Glomerular visceral epithelial cell (primary cell): ENCODE results near the gene MS4A7.

Experiments
- DNase-seq: peaks from one replicate; pipeline ENCODE4 v3.0.0-alpha.2; 2016; ENCODE audit errors: extremely low spot score

The MS4A7 gene

DNA sequence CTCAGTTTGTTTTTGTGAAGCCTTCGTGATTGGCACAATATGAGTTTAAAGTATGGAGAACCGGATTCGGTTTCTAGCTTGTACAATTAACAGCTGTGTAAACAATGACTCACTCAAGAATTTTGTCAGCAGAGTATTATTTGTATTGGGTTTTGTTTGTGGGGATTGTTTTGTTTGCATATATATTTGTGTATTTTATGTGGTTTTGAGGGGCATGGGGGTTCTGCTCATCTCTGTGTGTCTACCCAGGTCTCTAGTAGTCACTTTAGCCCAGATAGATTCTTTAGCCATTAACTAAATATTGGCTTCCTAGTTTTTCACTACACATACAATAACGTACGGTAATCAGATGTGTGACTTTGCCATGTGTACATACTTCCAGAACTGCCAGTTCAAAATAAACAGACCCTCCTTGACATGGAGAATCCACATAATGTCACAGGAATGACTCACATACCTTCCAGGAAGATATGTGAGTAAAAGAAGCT is 7.5 kb upstream of the MS4A7 start:
- DNase-seq: no peak

DNA sequence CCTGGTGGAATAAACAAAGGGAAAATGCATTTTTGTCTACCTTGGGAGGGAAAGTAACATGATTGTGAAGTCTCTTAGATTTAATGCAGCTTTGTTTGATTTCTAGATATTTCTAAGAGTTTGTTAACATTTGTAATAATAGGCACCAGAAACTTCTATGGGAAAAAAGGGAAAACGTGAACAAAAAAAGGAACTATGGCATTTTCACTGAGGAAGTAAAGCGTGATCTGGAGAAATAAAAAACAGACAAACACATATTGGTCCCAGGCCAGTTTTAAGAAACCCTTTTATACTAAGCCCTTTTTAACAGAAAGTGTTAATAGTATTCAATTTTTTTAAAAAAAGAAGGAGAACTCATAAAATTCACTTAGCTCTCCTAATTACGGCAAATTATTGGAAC is 6.9 kb upstream of the MS4A7 start:
- no peak for DNase-seq

DNA sequence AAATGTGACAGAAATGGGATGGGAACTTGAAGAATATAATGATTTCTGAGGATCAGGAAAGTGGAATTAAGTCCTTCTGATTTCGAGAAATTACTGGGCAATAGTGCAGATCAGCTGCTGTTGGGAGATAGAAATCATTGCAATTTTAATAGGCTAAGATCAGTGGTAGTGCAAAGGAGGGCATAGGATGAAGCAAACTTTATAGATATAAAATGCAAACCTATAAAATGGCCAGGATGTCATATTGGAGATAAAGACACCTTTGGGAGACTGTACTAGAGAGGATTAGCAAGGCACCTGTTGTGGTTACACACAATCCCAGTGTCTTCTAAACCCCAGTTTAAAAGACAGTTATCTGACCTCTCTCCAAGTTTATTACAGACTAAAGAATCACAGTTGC is 6.5 kb upstream of the MS4A7 start:
- DNase-seq: no peak

DNA sequence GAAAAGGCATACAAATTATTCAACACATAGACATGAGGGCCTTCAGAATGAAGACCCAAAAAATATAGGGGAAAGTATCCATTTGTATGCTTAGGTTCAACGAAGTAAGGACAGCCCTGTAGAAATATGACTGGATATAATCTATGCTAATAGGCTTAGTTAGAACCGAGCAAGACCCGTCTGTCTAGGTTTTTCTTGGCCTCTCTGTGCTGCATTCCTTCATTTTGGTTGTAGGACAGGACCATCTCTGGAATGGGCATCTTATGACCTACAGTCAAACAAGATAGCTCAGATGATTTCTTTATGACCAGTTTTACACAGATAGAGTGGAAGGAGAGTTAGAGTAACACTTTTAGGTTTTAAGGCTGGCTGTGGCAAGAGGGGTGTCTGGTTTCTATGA is 5.6 kb upstream of the MS4A7 start:
- no peak for DNase-seq

DNA sequence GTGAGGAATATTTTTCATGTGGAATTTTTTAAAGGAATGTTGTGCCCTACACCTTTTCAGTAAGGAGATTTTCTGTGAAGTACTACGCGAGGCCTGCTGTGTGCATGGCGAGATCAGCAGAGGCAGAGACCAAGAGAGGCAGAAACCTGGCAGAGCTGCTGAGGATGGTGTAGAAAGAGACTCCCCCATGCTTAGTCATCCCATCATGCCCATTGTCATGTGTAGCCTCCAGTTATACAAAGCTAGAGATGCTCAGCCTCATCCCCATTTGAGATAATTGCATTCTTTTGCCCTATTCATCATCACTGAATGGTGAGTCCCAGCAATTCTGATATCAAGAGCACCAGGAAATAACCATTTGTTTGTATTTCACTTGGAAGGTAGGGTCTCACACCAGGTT is 3.0 kb upstream of the MS4A7 start:
- no peak for DNase-seq

DNA sequence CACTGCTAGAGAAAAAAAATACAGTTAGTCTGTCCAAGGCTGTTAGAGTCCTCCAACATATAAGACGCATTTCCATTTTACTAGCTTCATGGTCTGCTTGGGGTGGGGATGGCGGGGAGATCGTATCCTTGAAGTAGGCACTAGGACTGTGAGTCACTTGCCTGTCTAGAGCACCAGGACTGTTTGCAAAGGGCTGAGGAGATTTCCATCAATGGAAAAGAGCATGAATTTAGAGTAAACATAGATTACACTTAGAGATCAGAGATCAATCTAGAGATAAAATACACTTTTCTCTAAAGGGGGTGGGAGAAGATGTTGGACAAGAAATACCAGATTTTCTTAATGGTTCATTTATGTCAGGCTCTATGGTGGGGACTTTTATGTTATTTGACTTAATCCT is 1.7 kb upstream of the MS4A7 start:
- DNase-seq: no peak

DNA sequence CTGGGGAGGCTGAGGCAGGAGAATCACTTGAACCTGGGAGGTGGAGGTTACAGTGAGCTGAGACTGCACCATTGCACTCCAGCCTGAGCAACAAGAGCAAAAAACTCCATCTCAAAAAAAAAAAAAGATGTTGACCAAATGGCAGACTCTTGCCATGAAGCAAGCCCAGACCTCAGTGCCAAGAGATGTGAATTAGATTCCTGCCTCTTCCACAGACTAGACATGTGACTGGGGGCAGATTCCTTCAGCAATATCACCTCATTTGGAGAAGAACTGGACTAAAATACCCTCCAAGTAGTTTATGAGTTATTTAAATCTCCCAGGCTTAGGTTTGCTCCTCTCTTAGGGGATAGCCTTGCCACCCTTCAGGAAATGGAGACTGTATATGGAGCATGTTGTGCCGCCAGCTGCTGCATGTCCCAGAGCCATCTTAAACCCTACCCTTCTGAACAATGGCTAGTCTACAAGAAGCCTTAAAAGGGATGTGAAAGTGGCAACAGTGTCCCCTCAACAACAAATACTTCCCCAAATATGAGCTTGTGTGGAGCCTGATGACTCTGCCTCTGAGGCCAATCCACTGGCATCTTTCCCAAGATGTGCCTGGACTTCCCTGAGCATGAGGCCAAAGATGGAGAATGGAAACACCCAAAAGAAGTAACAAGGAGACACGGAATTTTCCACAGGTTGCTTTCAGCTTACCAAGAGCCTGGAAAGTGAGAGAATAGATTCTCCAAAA is 763 bp upstream of the MS4A7 start:
- no peak for DNase-seq

DNA sequence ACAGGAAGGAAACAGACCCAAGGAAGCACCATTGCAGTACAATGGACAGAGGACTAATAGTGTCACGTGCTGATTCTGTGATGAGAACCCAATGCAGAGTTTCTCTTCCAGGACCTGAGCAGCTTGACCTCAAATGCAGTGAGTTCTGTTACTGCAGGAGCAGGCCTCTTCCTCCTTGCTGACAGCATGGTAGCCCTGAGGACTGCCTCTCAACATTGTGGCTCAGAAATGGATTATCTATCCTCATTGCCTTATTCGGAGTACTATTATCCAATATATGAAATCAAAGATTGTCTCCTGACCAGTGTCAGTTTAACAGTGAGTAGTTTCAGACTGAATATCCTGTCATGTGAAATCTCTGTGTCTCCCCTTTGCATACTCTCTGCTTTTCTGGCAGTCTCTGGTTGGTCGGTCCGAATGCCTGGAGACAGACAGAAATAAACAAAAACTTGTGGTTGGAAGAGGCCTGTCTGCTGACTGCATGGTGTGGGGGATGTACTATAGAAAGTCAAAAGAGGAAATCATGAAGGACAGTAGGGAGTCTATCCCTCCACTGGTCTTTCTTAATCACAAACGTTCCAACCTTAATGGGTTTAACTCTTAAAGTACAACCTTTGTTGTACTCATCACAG is 11.1 kb downstream of the MS4A7 start:
- DNase-seq: no peak

DNA sequence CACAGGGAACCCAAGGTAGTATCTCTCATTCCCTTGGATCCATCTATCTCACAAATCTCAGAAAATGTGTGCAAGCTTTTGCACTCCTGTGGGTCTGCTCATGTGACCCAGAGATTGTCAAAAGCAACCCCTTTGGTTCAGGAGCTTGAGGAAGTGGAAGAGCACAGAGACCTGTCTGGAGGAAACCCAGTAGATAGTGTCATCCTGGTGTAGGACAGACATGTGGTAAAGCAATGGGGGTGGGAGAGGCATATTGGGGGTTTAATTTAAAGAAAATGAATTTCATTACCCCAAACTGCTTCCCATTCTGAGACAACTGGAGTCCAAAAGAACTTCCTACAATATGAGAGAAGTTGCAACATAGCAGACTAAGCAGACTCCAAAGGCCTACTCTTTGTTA is 12.1 kb downstream of the MS4A7 start:
- DNase-seq: no peak

DNA sequence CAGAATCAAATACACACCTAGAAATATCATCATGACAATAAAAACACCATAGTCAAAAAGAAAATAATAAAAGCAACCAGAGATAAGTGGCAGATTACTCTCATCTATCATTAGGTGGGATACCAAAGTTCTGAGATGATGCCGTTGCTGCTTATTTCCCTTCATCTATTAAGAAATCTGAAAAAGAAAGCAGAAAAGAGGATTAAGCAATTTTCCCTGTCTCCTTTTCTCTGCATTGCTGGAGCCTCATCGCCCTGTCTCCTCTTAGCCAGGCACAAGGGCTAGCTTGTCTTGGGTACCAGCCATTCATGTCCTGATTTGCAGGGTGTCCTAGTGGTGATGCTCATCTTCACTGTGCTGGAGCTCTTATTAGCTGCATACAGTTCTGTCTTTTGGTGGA is 14.0 kb downstream of the MS4A7 start:
- DNase-seq: no peak

DNA sequence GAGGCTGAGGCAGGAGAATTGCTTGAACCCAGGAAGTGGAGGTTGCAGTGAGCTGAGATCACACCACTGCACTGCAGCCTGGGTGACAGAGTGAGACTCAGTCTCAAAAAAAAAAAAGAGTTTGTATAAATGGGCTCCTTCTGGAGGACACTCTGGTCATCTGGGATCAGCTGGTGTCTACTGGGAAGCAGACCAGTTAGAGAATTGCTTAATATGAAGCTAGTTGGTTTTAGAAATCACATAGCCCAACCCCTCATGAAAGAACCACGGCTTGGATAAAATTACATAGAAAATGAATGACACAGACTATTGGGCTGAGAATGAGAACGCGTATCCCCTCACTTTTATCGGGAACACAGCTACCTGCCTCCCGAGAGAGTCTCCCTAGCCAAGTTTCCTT is 14.7 kb downstream of the MS4A7 start:
- no peak for DNase-seq

DNA sequence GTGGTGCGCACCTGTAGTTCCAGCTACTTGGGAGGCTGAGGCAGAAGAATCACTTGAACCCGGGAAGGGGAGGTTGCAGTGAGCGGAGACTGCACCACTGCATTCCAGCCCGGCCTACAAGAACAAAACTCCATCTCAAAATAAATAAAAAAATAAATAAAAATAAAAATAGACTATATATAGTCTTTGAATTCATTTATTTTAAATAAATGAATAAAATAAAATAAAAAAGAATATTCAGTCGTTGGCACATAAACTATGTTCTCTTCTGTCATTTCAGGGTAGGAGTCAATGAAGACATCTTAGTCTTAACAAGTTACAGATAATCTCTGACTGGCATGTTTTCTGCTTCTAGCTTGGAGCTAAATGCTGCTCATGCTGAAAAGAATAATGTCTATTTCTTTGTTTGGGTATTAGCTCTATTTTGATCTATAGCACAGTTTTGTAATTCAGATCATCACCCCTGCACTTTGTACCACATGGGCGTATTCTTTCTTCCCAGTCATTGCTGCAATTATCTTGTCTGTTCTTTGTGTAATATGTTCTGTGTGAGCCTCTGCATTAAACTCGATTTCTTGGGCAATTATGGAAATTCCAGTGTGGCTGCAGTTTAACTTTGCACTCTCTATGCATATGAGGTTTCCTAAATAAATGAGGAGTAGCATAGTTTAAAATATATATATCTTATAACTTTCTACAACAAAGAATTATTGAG is 16.5 kb downstream of the MS4A7 start:
- DNase-seq: no peak

DNA sequence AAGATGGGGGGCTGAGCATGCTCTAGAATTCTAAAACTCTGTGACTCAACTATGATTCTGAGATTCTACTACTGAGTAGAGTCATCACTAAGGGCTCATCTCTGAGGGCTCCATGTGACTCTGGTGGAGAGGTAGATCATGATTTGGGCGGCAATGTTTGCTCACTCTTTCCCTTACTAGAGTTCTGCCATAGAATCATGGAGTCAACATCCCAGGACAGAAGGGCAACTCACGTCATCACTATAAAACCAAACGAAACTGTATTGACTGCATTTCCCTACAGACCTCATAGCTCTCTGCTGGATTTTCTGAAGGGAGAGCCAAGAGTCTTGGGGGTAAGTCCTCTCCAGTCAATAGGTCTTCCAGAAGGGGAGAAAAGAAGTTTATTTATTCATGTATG is 18.1 kb downstream of the MS4A7 start, which contains the start of gene MS4A14:
Gene MS4A14, plus strand, starts transcription at position 78 of the 400 bp plus-strand sequence. Its CDS starts 120 bp downstream, at position 198.
- DNase-seq: no peak

DNA sequence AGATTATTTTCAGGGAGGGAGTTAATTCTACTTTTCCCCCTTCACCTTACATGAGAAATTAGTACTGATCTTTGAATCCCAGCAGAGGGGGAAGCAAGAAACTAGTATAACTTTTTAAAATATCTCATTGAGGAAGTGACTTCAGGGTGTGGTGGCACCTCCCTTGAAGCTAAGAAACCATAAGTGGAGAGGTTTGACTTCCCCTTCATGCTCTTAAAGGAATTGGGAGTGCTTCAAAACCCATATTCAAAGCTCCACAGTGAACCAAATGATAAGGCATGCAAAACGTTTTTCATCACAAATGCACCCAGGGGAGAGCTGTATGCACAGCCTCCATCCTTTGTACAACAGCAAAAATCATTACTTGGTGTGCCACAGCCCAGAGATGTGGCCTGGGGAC is 18.5 kb downstream of the MS4A7 start:
- DNase-seq: no peak

DNA sequence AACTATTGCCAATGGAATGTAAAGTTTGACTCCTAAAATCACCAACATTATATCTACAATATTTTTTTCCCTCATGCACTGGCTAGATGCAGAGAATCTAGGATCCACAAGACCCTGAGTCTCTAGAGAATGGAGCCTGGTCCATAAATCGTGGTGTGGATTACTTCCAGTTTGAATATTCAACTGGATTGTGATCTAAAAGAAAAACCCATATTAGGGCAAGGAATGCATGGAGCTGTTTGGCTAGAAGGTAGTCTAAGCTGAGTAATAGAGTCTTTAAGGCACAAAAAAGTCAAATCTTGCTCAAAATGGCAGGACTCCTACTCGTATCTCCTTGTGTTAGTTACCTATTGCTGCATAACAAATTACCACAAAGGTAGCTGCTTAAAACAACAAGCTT is 41.7 kb downstream of the MS4A7 start:
- no peak for DNase-seq

DNA sequence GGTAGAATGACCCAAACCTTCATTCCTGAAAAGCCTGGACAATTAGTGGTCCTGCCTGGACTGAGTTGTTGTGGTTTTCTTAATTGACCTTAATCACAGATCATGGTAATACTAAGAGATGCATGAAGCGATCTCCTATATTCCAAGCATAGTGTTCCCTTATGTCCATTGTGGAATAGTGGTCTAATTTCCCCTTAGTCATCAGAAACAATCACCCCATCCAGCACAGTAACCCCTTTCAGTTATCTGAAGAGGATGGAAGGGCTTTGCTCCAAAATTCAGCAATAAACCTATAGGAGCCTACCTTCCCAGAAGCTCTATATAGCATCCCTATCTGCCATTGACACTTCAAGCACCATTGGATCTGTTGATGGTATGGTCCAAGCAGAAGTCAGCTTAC is 44.3 kb downstream of the MS4A7 start:
- no peak for DNase-seq

DNA sequence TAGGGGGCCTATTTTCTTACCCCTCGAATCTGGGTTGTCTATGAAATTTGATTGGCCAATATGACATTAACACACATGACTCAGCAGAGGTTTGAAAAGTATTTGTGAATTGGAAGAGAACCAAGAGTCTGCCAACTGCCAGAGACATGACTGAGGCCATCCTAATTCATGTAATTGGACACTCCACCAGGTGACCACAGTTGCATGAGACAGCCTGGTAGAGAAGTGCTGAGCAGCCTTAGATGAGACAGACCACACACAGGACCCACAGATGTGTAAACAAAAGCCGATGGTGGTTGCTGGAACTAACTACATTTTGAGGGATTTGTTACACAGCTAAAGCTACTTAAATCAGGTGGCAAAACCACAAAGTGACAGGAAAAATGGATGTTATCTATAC is 50.2 kb downstream of the MS4A7 start:
- DNase-seq: peak; percentile 16

DNA sequence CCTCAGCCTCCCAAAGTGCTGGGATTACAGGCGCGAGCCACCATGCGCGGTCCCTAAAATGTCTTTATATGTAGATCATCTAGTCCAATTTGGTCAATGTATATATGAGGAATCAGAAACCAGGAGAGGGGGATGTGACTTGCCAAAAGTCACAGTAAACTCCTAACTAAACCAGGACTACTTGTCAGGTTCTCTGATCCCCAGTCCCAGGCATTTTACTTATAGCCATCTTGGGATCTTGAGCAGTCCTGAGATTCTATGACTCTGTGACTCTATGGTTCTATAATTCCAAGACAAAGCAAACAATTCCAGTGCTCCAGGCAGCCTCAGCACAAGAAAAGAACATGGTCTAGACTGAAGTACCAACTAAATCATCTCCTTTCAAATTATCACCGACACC is 50.9 kb downstream of the MS4A7 start, which contains the start of gene MS4A5:
Gene MS4A5, plus strand, starts transcription at position 301 of the 400 bp plus-strand sequence. CDS start 103 bp downstream, outside the sequence.
- DNase-seq: no peak

DNA sequence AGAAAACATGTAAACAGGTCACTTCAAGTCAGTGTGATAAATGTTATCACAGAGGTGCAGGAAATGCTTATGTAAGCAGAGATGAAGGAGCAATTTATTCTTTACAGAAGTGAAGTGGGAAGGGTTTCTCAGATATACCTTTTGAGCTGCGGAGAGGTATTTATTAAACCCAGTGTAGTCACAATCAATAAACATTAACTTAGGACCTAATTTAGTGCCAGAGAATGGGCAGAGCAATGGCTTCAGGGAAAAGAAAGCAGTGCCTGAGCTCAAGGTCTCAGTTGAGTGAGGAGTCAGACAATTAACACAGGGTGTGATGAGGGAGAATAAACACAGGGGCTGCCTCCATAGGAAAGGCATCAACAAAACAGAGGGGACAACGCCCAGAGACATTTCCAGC is 52.9 kb downstream of the MS4A7 start:
- no peak for DNase-seq

DNA sequence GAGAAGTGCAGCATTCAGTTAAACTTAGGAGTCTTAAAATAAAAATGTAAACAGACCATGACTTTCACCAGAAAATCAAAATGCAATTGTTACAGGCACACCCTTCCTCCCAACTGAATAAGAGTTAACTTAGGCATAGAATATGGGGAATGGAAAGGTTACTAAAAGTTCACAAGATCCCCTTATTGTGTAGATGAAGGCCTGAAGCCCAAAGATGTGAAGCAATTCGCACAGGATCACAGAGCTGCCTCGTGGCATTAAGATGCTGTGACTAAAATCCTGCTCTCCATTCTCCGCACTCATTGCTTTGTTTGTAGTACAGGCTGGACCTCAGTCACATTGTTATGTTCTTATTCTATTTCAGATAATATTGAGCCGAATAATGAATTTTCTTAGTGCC is 55.1 kb downstream of the MS4A7 start:
- no peak for DNase-seq
